Measurements from ENCODE around the gene DDOST.
"Not testable (repeated sequence)": the region's sequence is repeated elsewhere in the genome, so short reads cannot be mapped to it uniquely, and the experiment has no call there.

Gene DDOST

DNA sequence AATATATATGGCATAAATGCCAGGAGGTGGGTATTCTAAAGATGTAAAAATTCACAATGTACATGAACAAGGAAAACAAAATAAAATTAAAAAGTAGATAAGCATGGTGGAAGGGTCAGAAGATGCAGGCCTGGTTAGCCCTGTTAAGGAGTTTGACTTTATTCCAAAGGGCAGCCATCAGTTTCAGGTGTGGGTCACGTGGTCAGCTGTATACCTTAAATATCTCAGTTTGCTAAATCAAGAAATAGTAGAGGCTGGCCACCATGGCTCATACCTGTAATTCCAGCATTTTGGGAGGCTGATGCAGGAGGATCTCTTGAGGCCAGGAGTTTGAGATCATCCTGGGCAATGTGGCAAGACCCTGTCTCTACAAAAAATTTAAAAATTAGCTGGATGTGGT is 36.5 kb downstream of the DDOST start:
- DNase-seq (ENCODE audit: low spot score), result no peak

- no peak for DNase-seq (ENCODE audit: low spot score)
These were observed 40.2 kb downstream of the DDOST start for GRCh38 chr1:20621012-20621411.

DNA sequence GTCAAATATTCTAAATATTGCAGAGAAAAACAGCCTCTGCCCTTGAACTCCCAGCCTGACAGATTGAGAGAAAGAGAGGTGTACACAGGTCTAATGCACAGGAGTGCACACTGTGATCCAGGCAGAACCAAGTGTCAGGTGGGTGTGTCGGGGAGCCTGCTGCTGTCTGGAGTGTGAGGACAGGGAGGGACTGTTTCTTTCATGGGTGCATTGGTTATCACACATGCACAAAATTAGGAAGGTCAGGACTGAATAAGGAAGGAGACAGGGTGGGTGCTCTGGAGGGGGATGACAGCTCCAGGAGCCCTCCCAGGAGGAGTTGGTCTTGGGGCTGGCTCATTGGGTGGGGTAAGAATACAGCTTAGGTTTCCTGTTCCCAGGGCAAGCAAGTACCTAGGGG is 41.2 kb downstream of the DDOST start:
- DNase-seq (ENCODE audit: low spot score), result no peak

DNA sequence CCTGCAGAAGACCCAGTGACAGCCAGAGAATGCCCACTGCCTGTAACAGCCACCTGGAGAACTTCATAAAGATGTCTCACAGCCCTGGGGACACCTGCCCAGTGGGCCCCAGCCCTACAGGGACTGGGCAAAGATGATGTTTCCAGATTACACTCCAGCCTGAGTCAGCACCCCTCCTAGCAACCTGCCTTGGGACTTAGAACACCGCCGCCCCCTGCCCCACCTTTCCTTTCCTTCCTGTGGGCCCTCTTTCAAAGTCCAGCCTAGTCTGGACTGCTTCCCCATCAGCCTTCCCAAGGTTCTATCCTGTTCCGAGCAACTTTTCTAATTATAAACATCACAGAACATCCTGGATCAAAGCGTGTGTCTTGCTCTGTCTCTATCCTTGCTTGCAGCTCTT is 42.6 kb downstream of the DDOST start:
- DNase-seq (ENCODE audit: low spot score), result no peak

GRCh38 chr1:20616847-20617487 is 44.2 kb downstream of the DDOST start:
- no peak for DNase-seq (ENCODE audit: low spot score)

DNA sequence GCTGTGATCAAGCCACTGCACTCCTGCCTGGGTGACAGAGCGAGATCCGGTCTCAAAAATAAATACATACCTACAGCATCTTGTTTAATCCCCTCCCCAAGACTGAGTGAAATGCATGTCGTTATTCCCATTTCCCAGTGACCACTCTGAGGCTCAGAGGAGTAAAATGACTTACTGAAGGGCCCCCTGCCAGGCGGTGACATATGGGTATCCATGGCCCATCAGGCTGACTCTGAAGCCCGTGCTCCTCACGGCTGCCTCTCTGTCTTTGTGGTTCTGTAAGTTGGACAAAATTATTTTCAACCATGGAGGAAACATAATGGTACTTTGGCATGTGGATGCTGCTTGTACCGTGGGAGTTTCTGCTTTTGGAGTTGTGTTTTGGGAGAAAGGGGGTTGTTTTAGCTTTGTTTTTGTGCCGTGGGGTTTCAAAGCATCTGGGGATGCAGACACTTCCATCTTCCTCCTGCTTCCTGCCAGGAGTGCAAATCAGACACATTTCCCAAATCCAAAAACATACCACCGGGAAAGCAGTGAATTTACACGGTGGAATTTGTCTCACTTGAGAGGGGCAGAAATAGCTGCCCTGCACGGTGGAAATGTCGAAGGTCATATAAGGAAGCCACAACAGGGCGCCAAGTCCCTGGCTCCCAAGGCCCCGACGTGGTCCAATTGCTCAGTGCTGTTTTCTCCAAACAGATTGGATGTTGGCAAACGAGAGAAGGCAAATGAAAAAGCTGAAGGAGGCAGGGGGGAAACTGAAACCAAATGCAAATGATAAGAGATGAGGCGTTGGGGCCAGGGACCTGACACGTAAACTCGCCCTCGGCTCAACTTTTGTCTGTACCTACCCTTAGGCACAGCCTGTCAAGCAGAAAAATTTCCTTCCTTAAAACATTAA is 45.0 kb downstream of the DDOST start:
- no peak for DNase-seq (ENCODE audit: low spot score)

DNA sequence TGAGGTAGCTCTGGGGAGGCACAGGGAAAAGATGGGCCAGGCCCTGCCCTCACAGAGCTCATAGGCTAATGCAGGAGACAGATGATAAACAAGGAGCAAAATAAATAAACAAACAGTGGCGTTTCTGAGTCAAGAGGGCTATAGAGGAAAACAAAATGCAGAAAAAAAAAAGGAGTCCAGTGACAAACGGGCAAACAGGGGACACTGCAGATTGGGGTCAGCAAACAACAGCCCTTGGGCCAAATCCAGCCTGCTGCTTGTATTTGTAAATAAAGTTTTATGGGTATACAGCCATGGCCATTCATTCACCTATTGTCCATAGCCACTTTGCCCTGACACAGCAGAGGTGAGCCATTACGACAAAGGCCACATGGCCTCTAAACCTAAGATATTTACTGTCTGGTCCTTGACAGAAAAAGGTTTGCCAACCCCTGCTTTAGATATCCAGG is 47.0 kb downstream of the DDOST start:
- no peak for DNase-seq (ENCODE audit: low spot score)

GRCh38 chr1:20612221-20612746 is 48.9 kb downstream of the DDOST start:
- DNase-seq (ENCODE audit: low spot score), result no peak

DNA sequence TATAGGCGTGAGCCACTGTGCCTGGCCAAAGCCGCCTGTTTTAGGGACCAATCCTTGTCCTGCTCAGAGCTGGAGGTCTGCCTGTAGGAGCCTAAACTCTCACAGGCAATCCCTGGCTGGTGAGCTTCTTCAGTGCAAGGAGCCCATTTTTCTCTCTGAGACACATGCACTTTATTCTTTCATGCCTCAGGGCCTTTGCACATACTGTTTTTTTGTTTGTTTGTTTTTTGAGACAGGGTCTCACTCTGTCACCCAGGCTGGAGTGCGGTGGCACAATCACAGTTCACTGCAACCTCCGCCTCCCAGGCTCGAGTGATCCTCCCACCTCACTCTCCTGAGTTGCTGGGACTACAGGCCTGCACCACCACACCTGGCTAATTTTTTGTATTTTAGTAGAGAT is 49.5 kb downstream of the DDOST start:
- no peak for DNase-seq (ENCODE audit: low spot score)

DNA sequence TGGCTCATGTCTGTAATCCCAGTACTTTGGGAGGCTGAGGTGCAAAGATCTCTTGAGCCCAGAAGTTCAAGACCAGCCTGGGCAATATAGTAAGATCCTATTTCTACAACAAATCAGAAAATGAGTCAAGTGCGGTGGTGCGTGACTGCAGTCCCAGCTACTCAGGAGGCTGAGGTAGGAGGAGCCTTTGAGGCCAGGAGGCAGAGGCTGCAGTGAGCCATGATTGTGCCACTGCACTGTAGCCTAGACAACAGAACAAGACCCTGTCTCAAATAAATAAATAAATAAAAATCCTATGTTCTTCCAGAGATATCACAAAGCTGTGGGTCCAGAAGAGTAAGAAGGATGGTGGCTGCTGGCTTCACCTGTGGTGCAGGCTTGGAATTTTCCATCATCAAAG is 50.2 kb downstream of the DDOST start:
- no peak for DNase-seq (ENCODE audit: low spot score)

GRCh38 chr1:20609541-20609940 is 51.6 kb downstream of the DDOST start:
- no peak for DNase-seq (ENCODE audit: low spot score)

DNA sequence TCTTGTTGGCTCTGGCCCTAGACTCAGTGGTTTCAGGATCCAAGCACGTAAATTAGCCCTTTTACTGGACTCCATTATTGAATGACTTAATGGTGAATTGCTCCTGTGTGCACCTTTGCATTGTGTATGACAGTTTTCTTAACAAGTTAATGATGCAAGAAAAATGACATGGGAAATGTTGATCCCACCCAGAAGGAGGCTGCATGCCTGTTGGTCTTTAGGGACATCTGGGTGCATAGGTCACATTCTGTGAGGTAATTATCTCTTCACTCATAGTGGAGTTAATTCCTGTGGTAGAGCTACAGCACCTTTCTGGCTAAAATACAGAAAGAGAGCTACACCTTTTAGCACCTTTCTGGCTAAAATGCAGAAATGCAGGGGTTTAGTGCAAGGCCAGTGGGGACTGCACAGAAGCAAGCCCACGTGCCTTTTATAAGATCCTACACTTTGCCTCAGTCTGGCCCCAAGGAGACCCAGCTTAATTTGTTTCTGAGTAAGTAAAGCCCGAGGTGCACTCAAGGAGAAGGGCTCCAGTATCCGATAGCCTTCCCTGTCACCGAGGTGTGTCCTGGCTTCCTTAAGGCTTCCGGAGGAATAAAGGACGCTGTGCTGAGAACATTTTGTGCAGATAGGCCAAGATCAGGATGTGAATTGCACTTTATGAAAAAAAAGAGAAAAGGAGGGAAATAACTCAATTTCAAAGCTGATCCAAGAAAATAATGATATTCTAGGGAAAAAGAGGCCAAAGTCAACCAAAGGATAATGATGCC is 54.2 kb downstream of the DDOST start:
- not testable (repeated sequence) for DNase-seq (ENCODE audit: low spot score)

DNA sequence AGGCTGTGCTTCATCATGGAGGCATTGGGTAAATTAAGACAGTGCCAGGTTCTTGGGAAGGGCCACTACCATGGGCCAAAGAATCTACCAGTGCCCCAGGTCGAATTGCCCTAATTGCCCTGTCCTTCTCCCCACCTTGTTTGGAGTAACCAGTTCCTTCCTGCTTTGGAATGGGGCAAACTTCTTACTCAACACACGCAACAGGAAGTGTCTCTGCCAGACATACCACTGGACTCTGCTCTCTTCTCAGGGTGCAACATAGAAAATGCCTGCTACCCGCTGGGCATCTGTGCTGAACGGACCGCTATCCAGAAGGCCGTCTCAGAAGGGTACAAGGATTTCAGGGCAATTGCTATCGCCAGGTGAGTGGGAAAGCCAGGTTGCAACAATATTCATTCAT is 56.5 kb downstream of the DDOST start:
- DNase-seq (ENCODE audit: low spot score), result no peak

DNA sequence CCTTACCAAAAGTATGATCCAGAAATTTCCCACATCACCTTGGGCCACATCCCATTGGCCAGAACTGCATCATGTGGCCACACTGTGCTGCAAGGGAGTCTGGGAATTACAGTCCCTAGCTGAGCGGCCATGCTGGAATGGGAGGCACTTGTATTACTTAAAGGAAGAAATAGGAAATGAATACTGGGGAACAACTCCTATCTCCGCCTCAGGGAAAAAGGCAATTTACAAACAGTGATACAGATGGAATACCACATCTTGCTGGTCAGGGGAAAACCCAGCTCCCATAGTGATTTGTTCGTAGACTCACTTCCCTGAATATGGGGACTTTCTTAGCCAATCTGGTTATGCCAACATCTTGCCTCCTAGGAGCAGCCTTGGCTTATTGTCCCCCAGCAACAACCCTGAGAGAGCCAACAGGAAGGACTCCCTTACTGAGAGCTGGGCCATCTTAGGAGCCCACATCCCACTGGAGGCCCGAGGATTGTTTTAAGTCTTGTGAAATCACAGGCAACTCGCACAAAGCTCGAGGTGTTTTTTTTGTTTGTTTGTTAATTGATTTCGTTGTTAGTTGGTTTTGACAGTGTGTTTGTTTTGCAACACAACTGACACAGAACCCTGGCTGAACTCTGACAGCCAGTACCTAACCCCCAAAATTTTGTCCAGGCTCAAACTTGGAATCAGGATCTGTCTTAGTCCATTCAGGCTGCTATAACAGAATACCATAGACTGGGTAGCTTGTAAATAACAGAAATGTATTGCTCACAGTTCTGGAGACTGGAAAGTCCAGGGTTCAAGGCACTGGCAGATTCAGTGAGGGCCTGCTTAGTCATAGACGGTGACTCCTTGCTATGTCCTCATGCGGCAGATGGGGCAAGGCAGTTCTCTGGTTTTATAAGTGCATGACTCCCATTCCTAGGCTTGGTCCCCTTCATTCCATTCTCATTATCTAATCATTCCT is 57.4 kb downstream of the DDOST start:
- DNase-seq (ENCODE audit: low spot score), result no peak

- no peak for DNase-seq (ENCODE audit: low spot score)
These were observed 58.2 kb downstream of the DDOST start for GRCh38 chr1:20602851-20603450.
